Measurements from ENCODE around the gene SLC16A5.
"Not testable (repeated sequence)": the region's sequence is repeated elsewhere in the genome, so short reads cannot be mapped to it uniquely, and the experiment has no call there.

Gene SLC16A5

GRCh38 chr17:75110234-75110937 is 22.6 kb downstream of the SLC16A5 start:
- DNase-seq (ENCODE audit: low read depth): no peak

- no peak for DNase-seq (ENCODE audit: low read depth)
Measured at GRCh38 chr17:75111777-75112335, 24.1 kb downstream of the SLC16A5 start.

GRCh38 chr17:75113798-75114551 is 26.2 kb downstream of the SLC16A5 start:
- DNase-seq (ENCODE audit: low read depth): peak; percentile 85

- no peak for DNase-seq (ENCODE audit: low read depth)
Measured at GRCh38 chr17:75114552-75115314, 27.0 kb downstream of the SLC16A5 start.

GRCh38 chr17:75115555-75115954 is 27.8 kb downstream of the SLC16A5 start:
- DNase-seq (ENCODE audit: low read depth): no peak

- DNase-seq (ENCODE audit: low read depth): no peak
Measured at GRCh38 chr17:75116737-75117136, 29.0 kb downstream of the SLC16A5 start.

GRCh38 chr17:75118307-75118706 is 30.6 kb downstream of the SLC16A5 start:
- no peak for DNase-seq (ENCODE audit: low read depth)

GRCh38 chr17:75124041-75124818 is 36.5 kb downstream of the SLC16A5 start:
- DNase-seq (ENCODE audit: low read depth): peak; percentile 46

GRCh38 chr17:75124819-75125162 is 37.0 kb downstream of the SLC16A5 start:
- no peak for DNase-seq (ENCODE audit: low read depth)

GRCh38 chr17:75125984-75126383 is 38.2 kb downstream of the SLC16A5 start:
- no peak for DNase-seq (ENCODE audit: low read depth)

- DNase-seq (ENCODE audit: low read depth): no peak
Measured at GRCh38 chr17:75126954-75127353, 39.2 kb downstream of the SLC16A5 start.

GRCh38 chr17:75127936-75128335 is 40.2 kb downstream of the SLC16A5 start:
- DNase-seq (ENCODE audit: low read depth): not testable (repeated sequence)

- DNase-seq (ENCODE audit: low read depth): no peak
Measured at GRCh38 chr17:75128694-75129505, 41.1 kb downstream of the SLC16A5 start.

GRCh38 chr17:75129576-75129975 is 41.8 kb downstream of the SLC16A5 start:
- DNase-seq (ENCODE audit: low read depth): no peak

- DNase-seq (ENCODE audit: low read depth): no peak
Measured at GRCh38 chr17:75130059-75130631, 42.4 kb downstream of the SLC16A5 start.

- peak; percentile 46 for DNase-seq (ENCODE audit: low read depth)
Measured at GRCh38 chr17:75130632-75131277, 43.0 kb downstream of the SLC16A5 start.

GRCh38 chr17:75131278-75132017 is 43.7 kb downstream of the SLC16A5 start, which contains the start of gene NT5C:
NT5C (minus strand) TSS chr17:75131742; CDS start chr17:75131707, 35 bp downstream.
- peak; percentile 66 for DNase-seq (ENCODE audit: low read depth)

- DNase-seq (ENCODE audit: low read depth): not testable (repeated sequence)
Measured at GRCh38 chr17:75132018-75133000, 44.6 kb downstream of the SLC16A5 start.
